HepG2 (cell line): ENCODE results near the gene NAA38. TPM values are rescaled to one million over a fixed set of nuclear protein-coding genes. Genes with fewer than 3 reads are reported as not detected.
A peak's percentile ranks its signal among the peaks of the same experiment; 100 is the strongest.

Source experiments
- GATAD2A ChIP-seq: IDR thresholded peaks from 2 replicates; pipeline ENCODE4 v1.6.1; 2016
- ISX ChIP-seq: sonication (generic); formaldehyde crosslinking; conservative IDR thresholded peaks from 2 replicates; pipeline ENCODE4 v1.5.0; 2020; ENCODE audit warnings: missing genetic modification reagents
- KAT7 ChIP-seq: IDR thresholded peaks from 2 replicates; pipeline ENCODE4 v1.6.1; 2018; ENCODE audit warnings: borderline replicate concordance, missing compliant biosample characterization
- KAT8 ChIP-seq: IDR thresholded peaks from 2 replicates; pipeline ENCODE4 v1.6.1; 2016; ENCODE audit warnings: missing genetic modification reagents, missing compliant biosample characterization
- KLF6 ChIP-seq: IDR thresholded peaks from 2 replicates; pipeline ENCODE4 v1.8.0; 2016; ENCODE audit warnings: missing biosample characterization, missing genetic modification reagents
- MAFF ChIP-seq: IDR thresholded peaks from 2 replicates; pipeline ENCODE4 v1.6.1; 2011; ENCODE audit warnings: low read depth, low read length, improper control_type of control experiment
- NR2C2 ChIP-seq: sonication (generic); formaldehyde crosslinking; IDR thresholded peaks from 2 replicates; pipeline ENCODE4 v1.4.0; 2020; ENCODE audit warnings: missing genetic modification reagents, mild to moderate bottlenecking, moderate library complexity, borderline replicate concordance
- POLR2AphosphoS5 ChIP-seq: IDR thresholded peaks from 2 replicates; pipeline ENCODE4 v1.6.1; 2012; ENCODE audit warnings: low read depth, low read length
- PRDM15 ChIP-seq: sonication (generic); formaldehyde crosslinking; IDR thresholded peaks from 2 replicates; pipeline ENCODE4 v1.4.0; 2020; ENCODE audit warnings: missing genetic modification reagents
- REL ChIP-seq: sonication (generic); formaldehyde crosslinking; conservative IDR thresholded peaks from 2 replicates; pipeline ENCODE4 v1.8.0; 2022; ENCODE audit warnings: mild to moderate bottlenecking, missing genetic modification reagents, moderate library complexity
- RFX3 ChIP-seq: IDR thresholded peaks from 2 replicates; pipeline ENCODE4 v1.6.1; 2016; ENCODE audit warnings: missing biosample characterization, missing genetic modification reagents
- RORA ChIP-seq: sonication (generic); formaldehyde crosslinking; IDR thresholded peaks from 2 replicates; pipeline ENCODE4 v1.5.0; 2020; ENCODE audit warnings: mild to moderate bottlenecking, missing genetic modification reagents, moderate library complexity
- SATB2 ChIP-seq: sonication (generic); formaldehyde crosslinking; IDR thresholded peaks from 2 replicates; pipeline ENCODE4 v1.5.0; 2020; ENCODE audit warnings: missing genetic modification reagents
- TBX2 ChIP-seq: sonication (generic); formaldehyde crosslinking; IDR thresholded peaks from 2 replicates; pipeline ENCODE4 v1.5.0; 2020; ENCODE audit warnings: missing genetic modification reagents, mild to moderate bottlenecking, borderline replicate concordance
- ZNF225 ChIP-seq: sonication (generic); formaldehyde crosslinking; IDR thresholded peaks from 2 replicates; pipeline ENCODE4 v1.4.0; 2020; ENCODE audit warnings: mild to moderate bottlenecking, missing genetic modification reagents
- ZNF367 ChIP-seq: sonication (generic); formaldehyde crosslinking; IDR thresholded peaks from 2 replicates; pipeline ENCODE4 v1.4.0; 2020; ENCODE audit warnings: missing genetic modification reagents, borderline replicate concordance
- ZNF468 ChIP-seq: sonication (generic); formaldehyde crosslinking; IDR thresholded peaks from 2 replicates; pipeline ENCODE4 v1.8.0; 2022; ENCODE audit warnings: mild to moderate bottlenecking, moderate library complexity, missing genetic modification reagents
- ZNF605 ChIP-seq: sonication (generic); formaldehyde crosslinking; IDR thresholded peaks from 2 replicates; pipeline ENCODE4 v1.8.0; 2022; ENCODE audit warnings: mild to moderate bottlenecking, missing genetic modification reagents
- ZNF746 ChIP-seq: sonication (generic); formaldehyde crosslinking; IDR thresholded peaks from 2 replicates; pipeline ENCODE4 v1.8.0; 2022; ENCODE audit warnings: mild to moderate bottlenecking, missing genetic modification reagents
- ZNF781 ChIP-seq: sonication (generic); formaldehyde crosslinking; IDR thresholded peaks from 2 replicates; pipeline ENCODE4 v1.5.1; 2020; ENCODE audit warnings: borderline replicate concordance, mild to moderate bottlenecking, missing genetic modification reagents; ENCODE audit errors: not compliant biosample characterization
- polyA plus RNA-seq, 8 experiments: library from polyadenylated mRNA; depleted of rRNA in 3 of 8; stranded (reverse) in 7 of 8; unstranded in 1 of 8; fragments of >200 nt; fragmentation: Illumina TruSeq in 4 of 8; extraction: Trizol in 4 of 8; gene quantifications; 2 replicates each; pipeline versions ENCODE4 v1.2.1 to v1.2.3, GENCODE V29; 2011 to 2016; ENCODE audit warnings: low read depth in 4 of 8, missing spikeins in 1 of 8, mixed read lengths in 1 of 8; ENCODE audit not compliant: insufficient read depth in 1 of 8
- total RNA-seq, 5 experiments: library from RNA; depleted of rRNA; stranded (reverse); fragments of >200 nt; fragmentation: Illumina TruSeq; extraction: Trizol; gene quantifications; 2 replicates each; pipeline ENCODE4 v1.2.3, GENCODE V29; 2016; ENCODE audit warnings: low read depth in 1 of 5
- TF ChIP-seq, protein P1 (sequence below): sonication (generic); formaldehyde crosslinking; IDR thresholded peaks from 2 replicates; pipeline ENCODE4 v1.8.0; 2022; ENCODE audit warnings: missing genetic modification reagents, low read depth, mild to moderate bottlenecking, borderline replicate concordance
- TF ChIP-seq, protein P2 (sequence below): sonication (generic); formaldehyde crosslinking; IDR thresholded peaks from 2 replicates; pipeline ENCODE4 v1.4.0; 2020; ENCODE audit warnings: mild to moderate bottlenecking, missing genetic modification reagents, borderline replicate concordance

Gene NAA38
- total and polyA plus RNA-seq, 2 of the 13 experiments (the other 11 are each of a cell fraction or from before 2014, with no cell fraction given) = 46.9 to 91.6 TPM

GRCh38 chr17:7833011-7833794 lies 24.2 kb downstream of the NAA38 start (continued):
- TF ChIP-seq PRDM15 (CRISPR knock-in tag) (no peak), MAFF (no peak), KAT7 (no peak), ZNF746 (no peak), RFX3 (CRISPR knock-in tag) (no peak), ZNF605 (CRISPR knock-in tag) (peak; percentile 22; the same call in 1 of the 2 replicates), TBX2 (CRISPR knock-in tag) (0 out of 2 replicates have a peak, but pooled peaks have one; percentile 29), ZNF367 (CRISPR knock-in tag) (no peak), KLF6 (CRISPR knock-in tag) (no peak), REL (CRISPR knock-in tag) (no peak), NR2C2 (no peak), ZNF781 (CRISPR knock-in tag) (no peak), KAT8 (CRISPR knock-in tag) (no peak), GATAD2A (no peak), SATB2 (CRISPR knock-in tag) (no peak), ZNF225 (CRISPR knock-in tag) (no peak), ZNF468 (CRISPR knock-in tag) (no peak), RORA (no peak), POLR2AphosphoS5 (0 out of 2 replicates have a peak, but pooled peaks have one; percentile 34), ISX (no peak)
- TF ChIP-seq, protein P1, sequence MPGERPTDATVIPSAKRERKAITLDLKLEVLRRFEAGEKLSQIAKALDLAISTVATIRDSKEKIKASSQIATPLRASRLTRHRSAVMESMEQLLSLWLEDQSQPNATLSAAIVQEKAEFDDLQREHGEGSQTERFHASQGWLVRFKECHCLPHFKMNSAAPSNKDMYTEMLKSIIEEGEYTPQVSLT (CRISPR knock-in tag) = no peak
- TF ChIP-seq, protein P2, sequence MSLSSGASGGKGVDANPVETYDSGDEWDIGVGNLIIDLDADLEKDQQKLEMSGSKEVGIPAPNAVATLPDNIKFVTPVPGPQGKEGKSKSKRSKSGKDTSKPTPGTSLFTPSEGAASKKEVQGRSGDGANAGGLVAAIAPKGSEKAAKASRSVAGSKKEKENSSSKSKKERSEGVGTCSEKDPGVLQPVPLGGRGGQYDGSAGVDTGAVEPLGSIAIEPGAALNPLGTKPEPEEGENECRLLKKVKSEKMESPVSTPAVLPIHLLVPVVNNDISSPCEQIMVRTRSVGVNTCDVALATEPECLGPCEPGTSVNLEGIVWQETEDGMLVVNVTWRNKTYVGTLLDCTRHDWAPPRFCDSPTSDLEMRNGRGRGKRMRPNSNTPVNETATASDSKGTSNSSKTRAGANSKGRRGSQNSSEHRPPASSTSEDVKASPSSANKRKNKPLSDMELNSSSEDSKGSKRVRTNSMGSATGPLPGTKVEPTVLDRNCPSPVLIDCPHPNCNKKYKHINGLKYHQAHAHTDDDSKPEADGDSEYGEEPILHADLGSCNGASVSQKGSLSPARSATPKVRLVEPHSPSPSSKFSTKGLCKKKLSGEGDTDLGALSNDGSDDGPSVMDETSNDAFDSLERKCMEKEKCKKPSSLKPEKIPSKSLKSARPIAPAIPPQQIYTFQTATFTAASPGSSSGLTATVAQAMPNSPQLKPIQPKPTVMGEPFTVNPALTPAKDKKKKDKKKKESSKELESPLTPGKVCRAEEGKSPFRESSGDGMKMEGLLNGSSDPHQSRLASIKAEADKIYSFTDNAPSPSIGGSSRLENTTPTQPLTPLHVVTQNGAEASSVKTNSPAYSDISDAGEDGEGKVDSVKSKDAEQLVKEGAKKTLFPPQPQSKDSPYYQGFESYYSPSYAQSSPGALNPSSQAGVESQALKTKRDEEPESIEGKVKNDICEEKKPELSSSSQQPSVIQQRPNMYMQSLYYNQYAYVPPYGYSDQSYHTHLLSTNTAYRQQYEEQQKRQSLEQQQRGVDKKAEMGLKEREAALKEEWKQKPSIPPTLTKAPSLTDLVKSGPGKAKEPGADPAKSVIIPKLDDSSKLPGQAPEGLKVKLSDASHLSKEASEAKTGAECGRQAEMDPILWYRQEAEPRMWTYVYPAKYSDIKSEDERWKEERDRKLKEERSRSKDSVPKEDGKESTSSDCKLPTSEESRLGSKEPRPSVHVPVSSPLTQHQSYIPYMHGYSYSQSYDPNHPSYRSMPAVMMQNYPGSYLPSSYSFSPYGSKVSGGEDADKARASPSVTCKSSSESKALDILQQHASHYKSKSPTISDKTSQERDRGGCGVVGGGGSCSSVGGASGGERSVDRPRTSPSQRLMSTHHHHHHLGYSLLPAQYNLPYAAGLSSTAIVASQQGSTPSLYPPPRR (CRISPR knock-in tag) = no peak
